Gastroesophageal sphincter (tissue), 4 donors: ENCODE measurements around the gene BCL2L13. TPM values are rescaled to one million over a fixed set of nuclear protein-coding genes. Genes with fewer than 3 reads are reported as not detected.

Source experiments
- ATAC-seq: fragments of 150-250 bp; one replicate; pipeline ENCODE4 v1.9.1; 2016; ENCODE audit warnings: mild to moderate bottlenecking, moderate library complexity
- H3K27ac ChIP-seq, 4 donors: fragments of 200-600 bp; sonication (generic) in 3 of 4; 1 replicate in 3 of 4; 2 replicates in 1 of 4; pipeline ENCODE4 v1.5.1; 2016 to 2019
- H3K27me3 ChIP-seq: fragments of 200-600 bp; sonication (generic); one replicate; pipeline ENCODE4 v1.5.1; 2019
- H3K36me3 ChIP-seq, 2 donors: fragments of 200-600 bp; sonication (generic); one replicate each; pipeline ENCODE4 v1.5.1; 2019; ENCODE audit warnings: control low read depth in 1 of 2
- H3K4me1 ChIP-seq, 3 donors: fragments of 200-600 bp; sonication (generic); 1 replicate in 2 of 3; 2 replicates in 1 of 3; pipeline ENCODE4 v1.5.1; 2016 to 2019; ENCODE audit warnings: control low read depth in 2 of 3
- H3K4me3 ChIP-seq, 2 donors: fragments of 200-600 bp; sonication (generic); one replicate each; pipeline ENCODE4 v1.5.1; 2019; ENCODE audit warnings: mild to moderate bottlenecking in 1 of 2, moderate library complexity in 1 of 2
- H3K9me3 ChIP-seq, 3 donors: fragments of 200-600 bp; sonication (generic); one replicate each; pipeline ENCODE4 v1.5.1; 2017 to 2019; ENCODE audit warnings: control low read depth in 2 of 3
- EP300 ChIP-seq: sonication (generic); formaldehyde crosslinking; IDR thresholded peaks from one replicate; pipeline ENCODE4 v1.6.1; 2017; ENCODE audit warnings: antibody characterized with exemption, mild to moderate bottlenecking
- POLR2A ChIP-seq, 2 donors: fragments of 450-650 bp; IDR thresholded peaks; one replicate each; pipeline ENCODE4 v1.6.1; 2017; ENCODE audit warnings: antibody characterized with exemption in 2 of 2, mild to moderate bottlenecking in 2 of 2, moderate library complexity in 1 of 2
- POLR2AphosphoS5 ChIP-seq: sonication (generic); formaldehyde crosslinking; IDR thresholded peaks from one replicate; pipeline ENCODE4 v1.6.1; 2017; ENCODE audit warnings: antibody characterized with exemption
- WGBS, 2 donors: methylation state at CpG; one replicate each; pipeline ENCODE4 v1.1.5; 2018; ENCODE audit warnings: low coverage in 1 of 2; 5-methylcytosine and 5-hydroxymethylcytosine counted together
- total RNA-seq, 4 donors: library from RNA; depleted of rRNA; stranded (reverse); fragments of >200 nt; gene quantifications; one replicate each; pipeline ENCODE4 v1.1.0, GENCODE V29; 2016
- TF ChIP-seq, protein P1 (sequence below), 4 experiments: fragments of 200-600 bp in 2 of 4; fragments of 450-650 bp in 2 of 4; sonication (generic) in 1 of 4; IDR thresholded peaks; one replicate each; pipeline ENCODE4 v1.5.1; 2017 to 2019; ENCODE audit warnings: antibody characterized with exemption in 4 of 4, mild to moderate bottlenecking in 2 of 4, moderate library complexity in 2 of 4

BCL2L13 gene
- total RNA-seq, 4 donors from 2014 or later, result 68.5 to 193 (median 131) TPM

DNA sequence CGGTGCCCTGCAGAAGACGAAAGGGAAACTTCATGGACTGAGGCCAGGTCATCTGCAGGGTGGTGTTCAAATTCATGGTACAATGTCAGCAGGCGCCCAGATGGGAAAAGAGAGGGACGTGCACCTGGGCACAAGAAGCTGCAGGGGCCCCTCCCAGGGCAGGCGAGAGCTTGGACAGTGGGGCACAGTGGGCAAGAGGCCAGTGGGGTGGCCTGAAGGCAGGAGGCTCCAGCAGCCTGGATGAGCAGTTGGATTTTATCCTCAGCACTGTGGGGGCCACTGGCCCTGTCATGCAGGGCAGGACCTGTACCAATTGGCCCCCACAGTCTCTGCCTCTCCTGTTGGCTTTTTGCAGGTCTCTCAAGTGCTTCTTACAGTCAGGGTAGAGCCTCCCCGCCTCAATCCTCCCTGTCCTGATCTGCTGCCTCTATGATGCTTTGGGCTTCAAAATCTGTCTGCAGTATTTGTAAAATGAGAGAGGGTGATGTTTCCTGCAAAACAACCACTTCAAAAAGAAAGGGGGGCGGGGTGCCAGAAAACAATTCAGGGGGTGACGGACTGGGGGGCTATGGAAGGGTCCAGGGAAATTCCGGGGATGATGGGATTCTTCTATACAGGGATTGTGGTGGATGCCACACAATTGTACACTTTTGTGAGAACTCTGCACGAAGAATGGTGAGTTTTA lies 137.4 kb downstream of the BCL2L13 start:
- TF ChIP-seq POLR2A (IDR thresholded peaks at IDR 0.05), result no peak
- no peak for TF ChIP-seq POLR2AphosphoS5
- TF ChIP-seq EP300, result no peak
- TF ChIP-seq, protein P1, sequence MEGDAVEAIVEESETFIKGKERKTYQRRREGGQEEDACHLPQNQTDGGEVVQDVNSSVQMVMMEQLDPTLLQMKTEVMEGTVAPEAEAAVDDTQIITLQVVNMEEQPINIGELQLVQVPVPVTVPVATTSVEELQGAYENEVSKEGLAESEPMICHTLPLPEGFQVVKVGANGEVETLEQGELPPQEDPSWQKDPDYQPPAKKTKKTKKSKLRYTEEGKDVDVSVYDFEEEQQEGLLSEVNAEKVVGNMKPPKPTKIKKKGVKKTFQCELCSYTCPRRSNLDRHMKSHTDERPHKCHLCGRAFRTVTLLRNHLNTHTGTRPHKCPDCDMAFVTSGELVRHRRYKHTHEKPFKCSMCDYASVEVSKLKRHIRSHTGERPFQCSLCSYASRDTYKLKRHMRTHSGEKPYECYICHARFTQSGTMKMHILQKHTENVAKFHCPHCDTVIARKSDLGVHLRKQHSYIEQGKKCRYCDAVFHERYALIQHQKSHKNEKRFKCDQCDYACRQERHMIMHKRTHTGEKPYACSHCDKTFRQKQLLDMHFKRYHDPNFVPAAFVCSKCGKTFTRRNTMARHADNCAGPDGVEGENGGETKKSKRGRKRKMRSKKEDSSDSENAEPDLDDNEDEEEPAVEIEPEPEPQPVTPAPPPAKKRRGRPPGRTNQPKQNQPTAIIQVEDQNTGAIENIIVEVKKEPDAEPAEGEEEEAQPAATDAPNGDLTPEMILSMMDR (IDR thresholded peaks at IDR 0.05), result no peak
- Histone ChIP-seq H3K4me1 (peaks cover 0 to 26% (median 13%) of the 10 kb centered on the region in 3 donors), H3K27me3 (peaks cover 16% of the 10 kb centered on the region), H3K27ac (no peak overlapping the region), H3K4me3 (no peak overlapping the region), H3K9me3 (no peaks in the 10 kb centered on the region), H3K36me3 (no peaks in the 10 kb centered on the region)
- no peak for ATAC-seq
- 87% methylated on average over 4 to 7 of the region's 10 CpGs for WGBS, 2 donors

DNA sequence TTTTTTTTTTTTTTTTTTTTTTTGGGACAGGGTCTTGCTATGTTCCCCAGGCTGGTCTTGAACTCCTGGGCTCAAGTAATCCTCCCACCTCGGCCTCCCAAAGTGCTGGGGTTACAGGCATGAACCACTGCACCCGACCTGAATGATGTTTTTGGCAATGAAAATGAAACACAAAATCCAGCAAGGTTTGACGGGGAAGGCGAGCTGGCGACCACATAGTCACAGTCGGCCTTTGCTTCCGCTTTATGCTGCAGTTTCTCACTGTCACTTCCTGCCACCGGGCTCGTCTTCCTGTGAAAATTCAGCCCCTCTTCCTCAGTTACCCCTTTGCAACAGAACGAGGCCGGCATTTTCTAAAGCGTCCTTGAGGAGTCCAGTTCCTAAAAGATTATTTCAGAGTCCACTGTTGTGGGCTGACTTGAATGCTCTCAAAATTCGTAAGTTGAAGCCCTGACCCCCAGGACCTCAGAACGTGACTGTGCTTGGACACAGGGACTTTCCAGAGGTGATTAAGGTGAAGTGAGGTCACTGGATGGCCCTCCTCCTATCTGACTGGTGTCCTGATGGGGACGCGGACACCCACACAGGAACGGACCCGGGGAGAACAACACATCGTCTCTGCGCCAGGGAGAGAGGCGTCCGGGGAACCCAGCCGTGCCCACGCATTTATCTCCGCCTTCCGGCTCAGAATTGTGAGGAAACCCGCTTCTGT lies 138.6 kb downstream of the BCL2L13 start:
- H3K4me1 ChIP-seq, result peaks cover 0 to 39% (median 16%) of the 10 kb centered on the region in 3 donors
- peak overlapping the region in 3 of 4 donors; percentile 31 to 51 (median 43) for H3K27ac ChIP-seq
- H3K9me3 ChIP-seq, result no peaks in the 10 kb centered on the region
- 57 to 80% methylated on average over 2 to 12 of the region's 27 CpGs for WGBS, 2 donors
- no peaks in the 10 kb centered on the region for H3K36me3 ChIP-seq
- TF ChIP-seq POLR2AphosphoS5 (no peak), POLR2A (IDR thresholded peaks at IDR 0.05) (no peak), EP300 (no peak)
- TF ChIP-seq, protein P1 (IDR thresholded peaks at IDR 0.05), result no peak
- no peak for ATAC-seq
- H3K27me3 ChIP-seq, result peaks cover 22% of the 10 kb centered on the region
- peak overlapping the region in 1 of 2 donors; percentile 37 for H3K4me3 ChIP-seq

DNA sequence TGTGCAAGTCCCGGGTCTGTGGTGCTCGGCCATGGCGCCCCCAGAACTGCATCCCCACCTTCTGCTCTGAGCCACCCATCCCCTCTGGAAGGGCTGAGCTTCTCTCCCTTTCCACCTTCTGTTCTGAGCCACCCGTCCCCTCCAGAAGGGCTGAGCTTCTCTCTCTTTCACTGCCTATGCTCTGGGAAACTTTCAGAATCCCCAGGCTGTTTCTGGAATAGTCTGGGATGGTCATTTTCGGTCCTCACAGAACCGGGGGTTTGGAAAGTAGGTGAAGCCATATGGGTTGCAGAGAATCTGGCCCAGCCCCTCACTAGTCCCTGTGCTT lies 139.1 kb downstream of the BCL2L13 start:
- WGBS, 2 donors, result 49 to 90% methylated on average over 2 to 3 of the region's 6 CpGs
- H3K4me3 ChIP-seq, result peak overlapping the region in 1 of 2 donors; percentile 37
- H3K27me3 ChIP-seq, result peaks cover 22% of the 10 kb centered on the region
- no peak for ATAC-seq
- H3K4me1 ChIP-seq, result peaks cover 0 to 35% (median 16%) of the 10 kb centered on the region in 3 donors
- no peaks in the 10 kb centered on the region for H3K36me3 ChIP-seq
- TF ChIP-seq, protein P1 (IDR thresholded peaks at IDR 0.05), result no peak
- TF ChIP-seq POLR2AphosphoS5 (no peak), POLR2A (IDR thresholded peaks at IDR 0.05) (no peak), EP300 (no peak)
- no peaks in the 10 kb centered on the region for H3K9me3 ChIP-seq
- peak overlapping the region in 2 of 4 donors; percentile 43 to 51 for H3K27ac ChIP-seq

DNA sequence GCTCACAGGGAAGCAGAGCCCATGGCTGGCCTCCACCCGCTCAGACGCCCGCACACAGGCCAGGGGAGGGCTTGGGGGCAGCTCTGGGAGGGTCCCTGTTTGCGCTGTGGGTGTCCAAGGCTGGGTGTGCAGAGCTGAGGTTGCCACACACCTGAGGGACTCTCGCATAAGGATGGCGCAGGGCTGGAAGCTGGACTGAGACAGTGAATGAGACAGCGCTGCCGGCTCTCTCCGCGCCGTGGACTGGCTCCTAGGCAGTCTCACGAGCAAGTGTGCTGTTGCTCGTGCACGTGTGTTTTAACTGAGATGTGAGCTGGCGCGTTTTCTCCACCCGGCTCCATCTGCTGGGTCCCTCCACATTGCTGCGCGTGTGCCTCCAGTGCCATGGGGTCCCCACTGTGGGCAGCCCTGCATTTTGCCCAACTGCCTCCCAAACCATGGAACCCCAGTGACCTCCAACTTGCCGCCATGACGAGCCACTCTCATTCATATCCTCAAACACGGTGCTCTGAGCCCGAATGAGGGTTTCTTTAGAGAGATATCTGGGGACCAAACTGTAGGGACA lies 139.9 kb downstream of the BCL2L13 start:
- Histone ChIP-seq H3K27me3 (peaks cover 22% of the 10 kb centered on the region), H3K27ac (no peak overlapping the region), H3K9me3 (no peaks in the 10 kb centered on the region), H3K4me3 (no peak overlapping the region), H3K4me1 (peaks cover 0 to 27% (median 10%) of the 10 kb centered on the region in 3 donors), H3K36me3 (no peaks in the 10 kb centered on the region)
- TF ChIP-seq POLR2A (IDR thresholded peaks at IDR 0.05) (no peak), EP300 (no peak), POLR2AphosphoS5 (no peak)
- TF ChIP-seq, protein P1 (IDR thresholded peaks at IDR 0.05), result no peak
- no peak for ATAC-seq
- WGBS, 2 donors, result 89% methylated on average over 17 of the region's 23 CpGs; no CpG with 5 or more reads in 1 of the 2 donors
